ENCODE results near the gene SCARB1.

The SCARB1 gene

GRCh38 chr12:124751654-124752355, 111.9 kb downstream of the SCARB1 start (continued):
- TF ChIP-seq CSRNP3 (CRISPR knock-in tag; IDR thresholded peaks at IDR 0.05), result no peak
- no peak for TF ChIP-seq PPARA (CRISPR knock-in tag; IDR thresholded peaks at IDR 0.05; ENCODE audit: borderline replicate concordance)

DNA sequence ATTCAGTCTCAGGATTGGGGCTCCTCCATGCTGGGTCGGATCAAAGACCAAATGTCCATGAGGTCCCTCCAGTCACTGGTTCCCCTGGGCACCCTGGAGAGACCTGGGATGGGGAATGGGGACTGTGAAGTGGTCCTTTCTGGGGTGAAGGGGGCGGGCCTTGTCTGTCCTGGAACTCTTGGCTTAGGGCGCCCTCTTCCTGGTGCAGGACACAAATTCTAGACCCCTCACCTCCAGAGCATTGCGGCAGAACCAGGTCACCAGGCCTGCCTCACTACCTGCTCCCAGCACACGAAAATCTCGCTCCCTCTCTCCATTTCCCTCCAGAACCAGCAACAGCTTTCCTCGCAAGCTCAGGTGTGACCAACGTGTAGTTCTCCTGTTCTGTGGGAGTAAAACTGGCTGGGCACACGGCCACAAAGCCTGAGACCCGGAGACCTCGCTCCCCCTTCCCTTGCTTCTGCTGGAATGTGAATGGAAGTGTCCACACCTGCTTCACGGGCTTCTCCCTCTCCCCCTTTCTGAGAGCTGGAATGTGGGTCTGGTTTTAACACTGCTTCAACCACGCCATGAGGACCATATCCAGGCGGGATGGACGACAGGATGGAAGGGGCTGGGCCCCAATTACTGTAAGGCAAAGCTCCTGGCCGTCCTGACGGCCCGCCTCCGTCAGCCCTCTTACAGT, 112.7 kb downstream of the SCARB1 start:
- ATAC-seq, result peak; percentile 37
- TF ChIP-seq CREB5 (CRISPR knock-in tag; IDR thresholded peaks at IDR 0.05; ENCODE audit: low read depth), result no peak
- TF ChIP-seq ZFP30 (CRISPR knock-in tag; IDR thresholded peaks at IDR 0.05), result no peak
- TF ChIP-seq SNAI2 (CRISPR knock-in tag; IDR thresholded peaks at IDR 0.05), result no peak
- no peak for TF ChIP-seq ARNTL (CRISPR knock-in tag; IDR thresholded peaks at IDR 0.05; ENCODE audit: borderline replicate concordance, low read depth)
- no peak for TF ChIP-seq BACH2 (CRISPR knock-in tag; IDR thresholded peaks at IDR 0.05; ENCODE audit: borderline replicate concordance)
- no peak for TF ChIP-seq TCF4 (CRISPR knock-in tag; IDR thresholded peaks at IDR 0.05; ENCODE audit: borderline replicate concordance)
- no peak for TF ChIP-seq RARB (CRISPR knock-in tag; IDR thresholded peaks at IDR 0.05)
- TF ChIP-seq ZNF8 (CRISPR knock-in tag; IDR thresholded peaks at IDR 0.05), result no peak
- no peak for TF ChIP-seq TOX (CRISPR knock-in tag; IDR thresholded peaks at IDR 0.05; ENCODE audit: borderline replicate concordance)
- TF ChIP-seq PPARA (CRISPR knock-in tag; IDR thresholded peaks at IDR 0.05; ENCODE audit: borderline replicate concordance), result no peak
- TF ChIP-seq TSHZ2 (CRISPR knock-in tag; IDR thresholded peaks at IDR 0.05), result no peak
- TF ChIP-seq, protein P1, sequence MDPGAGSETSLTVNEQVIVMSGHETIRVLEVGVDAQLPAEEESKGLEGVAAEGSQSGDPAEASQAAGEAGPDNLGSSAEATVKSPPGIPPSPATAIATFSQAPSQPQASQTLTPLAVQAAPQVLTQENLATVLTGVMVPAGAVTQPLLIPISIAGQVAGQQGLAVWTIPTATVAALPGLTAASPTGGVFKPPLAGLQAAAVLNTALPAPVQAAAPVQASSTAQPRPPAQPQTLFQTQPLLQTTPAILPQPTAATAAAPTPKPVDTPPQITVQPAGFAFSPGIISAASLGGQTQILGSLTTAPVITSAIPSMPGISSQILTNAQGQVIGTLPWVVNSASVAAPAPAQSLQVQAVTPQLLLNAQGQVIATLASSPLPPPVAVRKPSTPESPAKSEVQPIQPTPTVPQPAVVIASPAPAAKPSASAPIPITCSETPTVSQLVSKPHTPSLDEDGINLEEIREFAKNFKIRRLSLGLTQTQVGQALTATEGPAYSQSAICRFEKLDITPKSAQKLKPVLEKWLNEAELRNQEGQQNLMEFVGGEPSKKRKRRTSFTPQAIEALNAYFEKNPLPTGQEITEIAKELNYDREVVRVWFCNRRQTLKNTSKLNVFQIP (CRISPR knock-in tag; IDR thresholded peaks at IDR 0.05; ENCODE audit: borderline replicate concordance, low read depth), result no peak

DNA sequence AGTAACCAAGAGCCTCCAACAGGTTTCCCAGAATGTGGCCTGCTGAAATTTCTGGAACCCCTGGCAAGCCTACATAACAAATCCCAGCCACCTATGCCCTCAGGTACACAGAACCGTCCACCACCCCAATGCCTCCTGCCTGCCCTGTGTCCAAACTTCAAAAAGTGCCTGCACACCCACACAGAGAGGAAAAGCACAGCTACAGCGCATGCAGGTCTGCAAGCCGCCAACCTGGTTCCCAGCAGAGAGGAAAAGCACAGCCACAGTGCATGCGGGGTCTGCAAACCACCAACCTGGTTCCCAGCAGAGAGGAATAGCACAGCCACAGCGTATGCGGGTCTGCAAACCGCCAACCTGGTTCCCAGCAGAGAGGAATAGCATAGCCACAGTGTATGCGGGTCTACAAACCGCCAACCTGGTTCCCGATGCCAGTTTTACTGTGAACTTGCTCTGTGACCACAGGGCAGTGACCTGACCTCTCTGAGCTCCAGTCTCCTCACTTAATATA, 113.5 kb downstream of the SCARB1 start:
- no peak for ATAC-seq
- TF ChIP-seq ZFP30 (CRISPR knock-in tag; IDR thresholded peaks at IDR 0.05), result no peak

DNA sequence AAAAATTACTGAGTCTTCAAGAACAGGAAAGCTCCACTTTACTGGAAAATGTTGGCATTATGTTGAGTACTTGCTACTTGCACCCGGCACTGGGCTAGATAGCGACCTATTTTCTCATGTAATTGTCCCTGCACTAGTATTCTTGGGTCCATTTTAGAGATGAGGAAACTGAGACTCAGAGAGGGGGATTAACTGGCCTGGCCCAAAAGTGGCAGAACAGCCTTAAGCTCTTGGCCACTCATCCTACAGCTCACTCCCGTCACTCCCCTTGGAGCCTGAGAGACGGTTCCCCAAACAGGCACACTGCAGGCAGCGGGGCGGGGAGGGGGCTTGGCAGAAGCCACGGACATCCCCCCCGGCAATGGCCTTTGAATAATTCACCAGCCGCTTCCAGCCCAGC, 113.9 kb downstream of the SCARB1 start:
- ATAC-seq, result no peak
- no peak for TF ChIP-seq TCF4 (CRISPR knock-in tag; IDR thresholded peaks at IDR 0.05; ENCODE audit: borderline replicate concordance)
- TF ChIP-seq ISL1 (CRISPR knock-in tag; IDR thresholded peaks at IDR 0.05), result no peak
- no peak for TF ChIP-seq ARNTL (CRISPR knock-in tag; IDR thresholded peaks at IDR 0.05; ENCODE audit: borderline replicate concordance, low read depth)
- TF ChIP-seq SNAI2 (CRISPR knock-in tag; IDR thresholded peaks at IDR 0.05), result no peak
- no peak for TF ChIP-seq ZFP3 (CRISPR knock-in tag; IDR thresholded peaks at IDR 0.05)
- TF ChIP-seq PPARA (CRISPR knock-in tag; IDR thresholded peaks at IDR 0.05; ENCODE audit: borderline replicate concordance), result no peak
- no peak for TF ChIP-seq RARB (CRISPR knock-in tag; IDR thresholded peaks at IDR 0.05)
- TF ChIP-seq ZC3H10 (CRISPR knock-in tag; IDR thresholded peaks at IDR 0.05), result no peak
- no peak for TF ChIP-seq ZNF8 (CRISPR knock-in tag; IDR thresholded peaks at IDR 0.05)
- no peak for TF ChIP-seq ZFP30 (CRISPR knock-in tag; IDR thresholded peaks at IDR 0.05)
- no peak for TF ChIP-seq ZNF565 (CRISPR knock-in tag; conservative IDR thresholded peaks at IDR 0.05; ENCODE audit: low read depth)
- no peak for TF ChIP-seq CSRNP3 (CRISPR knock-in tag; IDR thresholded peaks at IDR 0.05)
- TF ChIP-seq, protein P1 (CRISPR knock-in tag; IDR thresholded peaks at IDR 0.05; ENCODE audit: borderline replicate concordance, low read depth), result no peak
- no peak for TF ChIP-seq CSDC2 (CRISPR knock-in tag; IDR thresholded peaks at IDR 0.05)
- TF ChIP-seq TSHZ2 (CRISPR knock-in tag; IDR thresholded peaks at IDR 0.05), result no peak
